ENCODE results near the gene SYNE1.

GRCh38 chr6:152575161-152575560, 62.0 kb downstream of the SYNE1 start:
- TF ChIP-seq CTCF (IDR thresholded peaks at IDR 0.05; ENCODE audit: low read depth, low read length, missing input control), result no peak
- no peak for TF ChIP-seq REST (IDR thresholded peaks at IDR 0.05)
- TF ChIP-seq MAX (IDR thresholded peaks at IDR 0.05), result no peak
- no peak for TF ChIP-seq EGR1 (IDR thresholded peaks at IDR 0.05; ENCODE audit: low read depth in 2 of 2)
- TF ChIP-seq SP1 (IDR thresholded peaks at IDR 0.05), result no peak
- TF ChIP-seq TAF1 (conservative IDR thresholded peaks at IDR 0.05), result no peak
- no peak for TF ChIP-seq NR2F2 (IDR thresholded peaks at IDR 0.05)
- TF ChIP-seq ZBTB33 (IDR thresholded peaks at IDR 0.05), result no peak
- TF ChIP-seq GABPA (IDR thresholded peaks at IDR 0.05 in 1 of 2, conservative IDR thresholded peaks at IDR 0.05 in 1 of 2), result no peak
- no peak for TF ChIP-seq RAD21 (IDR thresholded peaks at IDR 0.05)
- no peak for TF ChIP-seq HNF4A (conservative IDR thresholded peaks at IDR 0.05)
- no peak for TF ChIP-seq YY1 (IDR thresholded peaks at IDR 0.05)
